NCI-H2029 treated with DMSO at 0.1 percent for 48 hours (cell line): ENCODE results near the gene HYI.
"Not testable (repeated sequence)": the region's sequence is repeated elsewhere in the genome, so short reads cannot be mapped to it uniquely, and the experiment has no call there.

Experiments used
- DNase-seq: peaks from one replicate; lab custom pipeline; 2025; lab: John Stamatoyannopoulos, UW

The HYI gene

DNA sequence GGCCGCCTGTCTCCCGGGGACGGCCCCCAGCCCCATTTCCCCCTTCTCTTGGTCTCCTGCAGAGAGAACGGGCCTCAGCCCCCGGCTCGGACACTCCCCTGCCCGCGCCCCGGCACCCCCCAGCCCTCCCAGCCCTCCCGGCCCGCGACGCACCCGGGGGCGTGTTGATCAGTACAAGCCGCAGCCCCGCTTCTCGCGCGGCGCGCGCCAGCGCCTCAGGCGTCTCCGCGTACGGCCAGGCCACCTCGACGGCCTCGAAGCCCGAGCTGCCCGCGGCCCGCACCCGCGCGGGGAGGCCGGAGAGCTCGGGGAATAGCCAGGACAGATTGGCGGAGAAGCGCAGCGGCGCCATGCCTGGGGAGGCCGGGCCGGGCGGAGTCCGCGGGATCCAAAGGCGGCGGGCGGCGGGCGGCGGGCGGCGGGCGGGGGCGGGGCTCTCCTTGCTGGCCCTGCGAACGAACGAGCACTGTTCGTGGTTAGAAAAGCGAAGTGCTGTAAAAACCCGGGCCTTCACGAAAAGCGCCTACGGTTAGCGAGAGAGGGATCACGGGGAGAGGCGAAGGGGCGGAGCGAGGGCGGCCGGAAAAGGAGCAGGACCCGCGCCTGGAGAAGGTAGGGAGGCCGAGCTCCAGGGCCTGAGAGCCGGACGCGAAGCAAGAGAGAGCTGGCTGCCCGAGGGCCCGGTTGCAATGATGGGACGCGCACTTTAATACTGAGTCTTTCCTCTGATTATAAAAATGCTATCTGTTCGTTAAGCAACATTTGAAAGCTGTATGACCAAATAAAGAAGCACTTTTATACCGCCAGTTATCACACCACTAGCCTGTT lies at the start of gene HYI:
Gene HYI, minus strand, starts transcription at position 490 of the 828 bp plus-strand sequence. Its CDS starts 138 bp downstream, at position 352.
- peak; percentile 94 for DNase-seq

GRCh38 chr1:43501806-43502205 lies 48.1 kb upstream of the HYI start:
- DNase-seq = not testable (repeated sequence)

GRCh38 chr1:43499898-43500297 lies 46.2 kb upstream of the HYI start:
- no peak for DNase-seq

- no peak for DNase-seq
Measured at GRCh38 chr1:43495204-43495603, 41.5 kb upstream of the HYI start.

- DNase-seq = no peak
Measured at GRCh38 chr1:43493661-43494450, 40.1 kb upstream of the HYI start.

DNA sequence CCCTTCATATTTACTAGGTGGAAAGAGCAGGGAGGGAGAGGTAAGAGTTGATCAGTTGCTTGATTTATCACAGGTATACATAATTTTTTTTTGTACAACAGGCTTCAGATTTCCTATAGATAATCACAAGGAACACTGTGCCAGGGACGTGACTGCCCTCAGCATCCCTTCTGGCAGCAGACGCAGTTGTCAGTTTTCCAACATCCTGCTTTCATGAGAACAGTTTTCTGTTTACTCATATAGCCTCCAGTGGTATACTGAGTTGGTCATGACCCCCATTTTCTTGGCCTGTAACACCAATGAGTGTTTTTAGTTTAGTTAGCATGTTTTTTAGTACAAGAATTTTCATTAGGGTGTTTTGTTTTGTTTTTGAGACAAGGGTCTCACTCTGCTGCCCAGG lies 39.1 kb upstream of the HYI start:
- DNase-seq = peak; percentile 21

GRCh38 chr1:43491061-43491460 lies 37.3 kb upstream of the HYI start:
- no peak for DNase-seq

DNA sequence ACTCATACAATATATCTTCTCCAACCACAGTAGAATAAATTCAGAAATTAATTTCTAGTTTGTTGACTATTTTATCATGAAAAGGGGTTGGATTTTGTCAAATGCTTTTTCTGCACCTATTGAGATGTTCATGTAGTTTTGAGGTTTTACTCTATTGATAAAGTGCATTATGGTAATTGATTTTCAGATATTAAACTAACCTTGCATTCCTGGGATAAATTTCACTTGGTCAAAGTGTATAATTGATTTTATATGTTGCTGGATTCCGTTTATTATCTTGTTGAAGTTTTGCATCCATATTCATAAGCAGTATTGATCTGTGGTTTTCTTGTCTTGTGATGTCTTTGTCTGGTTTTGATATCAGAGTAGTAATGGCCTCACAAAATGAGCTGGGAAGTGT lies 34.4 kb upstream of the HYI start:
- DNase-seq = no peak

- no peak for DNase-seq
Measured at GRCh38 chr1:43484367-43484766, 30.6 kb upstream of the HYI start.

DNA sequence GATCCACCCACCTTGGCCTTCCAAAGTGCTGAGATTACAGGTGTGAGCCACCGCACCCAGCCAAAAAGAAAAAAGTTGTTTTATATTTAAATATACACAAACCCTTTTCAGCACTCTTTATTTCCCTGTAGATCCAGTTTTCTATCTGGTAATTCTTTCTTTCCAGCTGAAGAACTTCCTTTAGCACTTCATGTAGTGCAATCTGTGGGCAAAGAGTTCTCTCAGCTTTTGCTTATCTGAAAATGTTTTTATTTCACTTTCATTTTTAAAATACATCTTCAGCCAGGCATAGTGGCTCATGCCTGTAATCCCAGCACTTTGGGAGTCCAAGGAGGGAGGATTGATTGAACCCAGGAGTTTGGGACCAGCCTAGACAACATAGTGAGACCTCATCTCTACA lies 28.5 kb upstream of the HYI start:
- no peak for DNase-seq

GRCh38 chr1:43481491-43481890 lies 27.8 kb upstream of the HYI start:
- DNase-seq = no peak

GRCh38 chr1:43479414-43479813 lies 25.7 kb upstream of the HYI start:
- DNase-seq = no peak

DNA sequence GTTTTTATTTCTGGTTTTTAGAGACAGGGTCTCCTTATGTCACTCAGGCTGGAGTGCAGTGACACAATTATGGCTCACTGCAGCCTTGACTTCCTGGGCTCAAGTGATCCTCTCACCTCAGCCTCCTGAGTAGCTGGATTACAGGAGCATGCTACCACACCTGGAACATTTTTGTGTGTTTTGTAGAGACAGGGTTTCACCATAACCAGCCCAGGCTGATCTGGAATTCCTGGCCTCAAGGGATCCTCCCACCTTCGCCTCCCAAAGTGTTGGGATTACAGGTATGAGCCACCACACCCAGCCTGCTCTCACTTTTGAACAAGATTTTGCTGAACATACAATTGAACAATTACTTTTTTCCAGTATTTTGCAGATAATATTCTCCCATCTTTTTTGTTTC lies 24.0 kb upstream of the HYI start:
- DNase-seq = no peak

DNA sequence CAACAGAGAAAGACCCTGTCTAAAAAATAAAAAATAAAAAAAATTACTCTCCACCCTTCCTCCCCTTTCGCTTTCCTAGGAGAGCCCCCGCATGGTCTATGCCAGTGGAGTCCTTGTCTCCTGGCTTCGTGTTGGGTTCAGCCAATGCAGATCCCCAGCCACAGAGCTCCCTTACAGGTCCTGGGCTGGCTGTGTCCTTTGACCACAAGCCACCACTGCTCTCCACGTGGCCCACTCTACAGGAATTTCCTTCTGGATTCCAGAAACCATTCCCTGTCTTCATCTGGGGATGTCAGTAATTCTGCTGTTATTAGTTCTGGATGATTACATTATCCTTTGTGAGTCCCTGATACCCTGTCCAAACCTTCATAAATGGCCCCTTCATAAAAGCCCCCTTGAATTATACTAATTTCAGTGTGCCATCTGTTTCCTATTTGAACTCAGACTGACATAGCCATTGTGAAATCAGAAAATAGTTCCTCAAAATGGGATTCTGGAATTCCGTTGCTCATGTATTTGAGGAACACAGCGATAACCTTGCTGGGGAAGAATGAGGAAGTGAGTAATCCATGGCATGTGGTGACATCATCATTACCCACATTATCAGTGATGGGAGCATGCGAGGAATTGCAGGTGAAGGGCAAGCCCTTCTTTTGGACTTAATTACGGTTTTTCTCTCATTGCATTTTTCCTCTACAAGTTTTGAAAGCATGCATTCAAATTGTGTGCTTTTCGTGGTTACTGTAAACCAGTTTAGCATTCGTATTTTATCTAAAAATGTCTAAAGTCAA lies 22.1 kb upstream of the HYI start:
- not testable (repeated sequence) for DNase-seq

DNA sequence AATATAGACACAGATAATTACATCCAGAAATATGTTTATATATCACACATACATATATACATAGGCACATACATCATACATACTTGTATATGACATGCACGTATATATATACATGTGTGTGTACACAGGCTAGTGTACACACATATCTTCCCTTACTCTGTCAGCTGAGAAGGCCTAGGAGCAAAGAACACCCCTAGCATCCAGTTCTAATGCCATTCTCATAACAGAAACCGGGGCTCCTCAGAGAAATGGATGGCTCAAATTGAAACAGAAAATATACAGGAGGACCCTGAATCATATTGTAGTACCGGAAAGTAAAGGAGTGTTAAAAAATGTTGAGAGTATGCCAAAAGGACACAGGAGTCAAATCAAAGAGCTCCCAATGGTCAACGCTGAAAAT lies 19.7 kb upstream of the HYI start:
- no peak for DNase-seq

GRCh38 chr1:43472463-43473151 lies 18.9 kb upstream of the HYI start:
- DNase-seq = not testable (repeated sequence)

DNA sequence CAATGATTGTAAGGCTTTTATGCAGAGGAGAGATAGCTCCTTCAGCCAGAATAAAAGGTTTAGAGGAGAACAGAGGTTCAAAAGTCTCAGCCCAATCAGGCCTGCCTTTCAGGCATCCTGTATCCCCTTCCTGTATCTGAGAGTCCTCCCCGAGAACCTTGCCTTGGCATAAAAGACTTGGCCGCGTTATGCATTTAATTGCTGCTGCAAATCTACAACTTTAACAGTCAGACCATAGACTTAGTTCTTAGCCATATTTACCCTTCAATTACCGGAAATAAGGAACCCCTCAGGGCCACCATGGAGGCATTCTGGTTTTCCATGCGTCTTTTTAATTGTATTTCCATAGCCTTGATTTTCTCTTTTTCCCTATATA lies 18.3 kb upstream of the HYI start:
- no peak for DNase-seq

DNA sequence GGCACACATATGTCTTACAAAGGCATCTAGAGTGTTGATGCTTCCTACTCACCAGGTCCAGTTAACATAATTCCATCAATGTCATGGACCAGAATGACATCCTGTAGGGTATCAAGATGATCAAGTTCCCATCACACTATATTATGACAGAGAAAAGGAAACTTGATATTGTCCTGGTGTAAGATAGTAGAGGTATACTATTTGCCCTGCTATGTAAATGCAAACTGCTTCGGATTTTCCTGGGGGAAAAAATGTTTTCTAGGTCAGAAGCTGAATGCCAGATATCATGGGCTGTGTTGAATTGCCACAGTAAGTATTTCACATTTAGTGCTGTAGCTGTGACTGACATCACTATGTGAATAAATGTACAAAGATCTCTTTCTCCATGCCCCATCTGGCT lies 16.2 kb upstream of the HYI start:
- no peak for DNase-seq

DNA sequence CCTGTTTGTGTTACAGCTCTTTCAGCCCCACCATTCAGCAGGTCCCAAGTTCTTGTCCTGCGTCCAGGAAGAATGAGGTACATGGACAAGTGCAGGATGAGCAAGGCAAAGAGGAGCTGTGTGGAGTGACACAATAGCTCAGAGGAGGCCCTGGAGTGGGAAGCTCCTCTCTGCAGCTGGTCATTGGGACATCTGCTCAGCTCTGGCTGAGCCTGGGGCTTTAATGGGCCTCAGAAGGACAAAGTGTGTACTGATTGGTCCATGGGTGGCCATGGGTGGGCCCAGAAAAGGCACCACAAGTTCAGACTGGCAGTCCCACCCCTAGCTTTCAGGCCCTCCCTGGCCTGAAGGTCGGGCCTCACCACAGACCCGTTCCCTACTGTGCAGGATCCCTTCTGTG lies 14.7 kb upstream of the HYI start:
- DNase-seq = no peak

GRCh38 chr1:43466403-43466802 lies 12.7 kb upstream of the HYI start:
- peak; percentile 61 for DNase-seq

DNA sequence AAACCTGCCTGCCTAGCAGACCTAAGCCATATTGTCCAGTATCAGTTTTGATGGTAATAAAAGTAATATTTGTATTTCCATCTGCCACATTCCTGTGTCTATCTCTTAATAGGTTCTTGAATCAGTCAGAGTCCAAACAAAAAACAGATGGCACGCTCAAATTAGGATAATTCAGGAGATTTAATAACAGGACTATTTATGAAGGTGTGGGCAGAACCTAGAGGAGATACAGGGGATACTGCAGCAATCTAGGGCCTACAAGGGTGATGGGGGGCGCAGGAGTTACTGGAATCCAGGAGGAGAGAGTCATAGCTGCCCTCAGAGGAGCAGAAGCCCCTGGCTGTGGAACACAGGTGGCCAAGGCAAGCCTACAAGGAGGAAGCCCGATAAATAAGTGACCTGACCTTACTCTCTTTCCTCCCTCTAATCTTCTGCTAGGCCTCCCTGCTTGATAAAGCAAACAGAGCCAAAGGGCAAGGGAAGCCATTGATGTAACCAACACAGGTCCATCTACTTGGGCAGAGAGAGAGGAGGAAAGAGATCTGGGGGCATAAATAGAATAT lies 11.9 kb upstream of the HYI start:
- no peak for DNase-seq
